ENCODE results near the gene RPL26. TPM values are rescaled to one million over a fixed set of nuclear protein-coding genes. Genes with fewer than 3 reads are reported as not detected.
"Not testable (repeated sequence)": the region's sequence is repeated elsewhere in the genome, so short reads cannot be mapped to it uniquely, and the experiment has no call there.

The RPL26 gene
- total RNA-seq, 2 experiments from 2014 or later = 1,912 to 1,913 TPM

DNA sequence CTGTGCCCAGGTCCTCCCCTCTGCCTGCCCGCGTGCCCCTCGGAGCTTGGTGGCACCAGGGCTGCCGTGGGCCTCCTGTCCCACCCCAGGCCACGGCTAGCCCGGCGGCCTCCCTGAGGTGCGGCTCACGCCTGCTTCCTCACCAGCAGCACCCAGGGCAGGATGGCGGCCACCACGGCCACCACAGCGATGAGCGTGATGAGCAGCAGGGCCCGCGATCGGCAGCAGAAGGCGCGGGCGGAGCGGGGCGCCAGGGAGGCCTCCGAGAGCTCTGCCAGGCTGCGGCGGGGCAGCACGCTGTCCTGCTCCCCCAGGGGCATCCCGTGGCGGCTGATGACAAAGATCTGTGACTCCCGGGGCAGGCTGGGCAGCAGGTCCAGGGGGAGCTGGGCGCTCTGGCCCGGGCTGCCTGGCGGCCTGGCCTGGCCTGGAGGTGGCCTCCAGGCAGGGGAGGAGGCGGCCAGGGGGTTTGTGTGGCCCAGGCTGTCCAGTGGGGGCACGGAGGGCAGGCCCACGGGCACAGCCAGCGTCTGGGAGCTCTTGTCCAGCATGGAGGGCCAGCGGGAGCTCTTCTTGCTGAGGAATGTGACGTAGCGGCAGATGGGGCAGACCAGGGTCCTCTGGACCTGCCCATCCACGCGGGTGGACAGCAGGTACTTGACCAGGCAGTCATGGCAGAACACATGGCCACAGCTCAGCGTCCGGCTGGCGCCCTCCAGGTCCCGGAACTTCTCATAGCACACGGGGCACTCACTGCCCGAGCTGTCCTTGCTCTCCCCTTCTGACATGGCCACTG, 9.9 kb upstream of the RPL26 start:
- ChIA-PET POLR2A (interaction anchor here (3.0 kb wide), 1 partner anchor 10 kb away, joined by 20 read pairs; the partner anchor contains the start of gene RPL26), CTCF (interaction anchor here (1.7 to 2.1 kb wide), 2 partner anchors 9 to 353 kb away, joined by 6 to 10 read pairs; no protein-coding TSS in a partner anchor)
- H3K4me3 Mint-ChIP-seq = no peak overlapping the region
- no peak for DNase-seq
- no peaks in the 10 kb centered on the region for H3K9me3 Mint-ChIP-seq
- H3K27ac Mint-ChIP-seq = no peak overlapping the region
- no peaks in the 10 kb centered on the region for H3K36me3 Mint-ChIP-seq (ENCODE audit: low read depth)
- H3K27me3 Mint-ChIP-seq = peaks cover 20% of the 10 kb centered on the region
- peaks cover 18% of the 10 kb centered on the region for H3K4me1 Mint-ChIP-seq

DNA sequence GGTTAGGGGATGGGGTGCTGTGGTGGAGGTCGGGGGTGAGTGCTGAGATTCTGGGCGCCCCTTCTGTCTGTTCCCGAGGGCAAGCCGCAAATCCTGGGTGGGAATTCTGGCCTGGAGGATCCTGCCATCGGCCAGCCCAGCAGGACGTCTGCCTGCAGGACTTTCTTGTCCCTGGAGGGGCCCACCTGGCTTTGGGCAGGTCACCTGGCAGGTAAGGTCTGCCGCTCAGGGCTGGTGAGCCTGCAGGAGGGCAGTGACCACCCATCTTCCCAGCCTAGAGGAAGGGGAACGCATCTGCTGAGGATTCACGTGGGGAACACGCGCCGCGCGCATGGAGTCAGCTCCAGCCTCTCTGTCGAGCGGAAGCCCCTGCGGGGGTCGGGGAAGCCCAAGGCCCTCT, 9.3 kb upstream of the RPL26 start:
- Mint-ChIP-seq H3K4me3 (no peak overlapping the region), H3K4me1 (peaks cover 18% of the 10 kb centered on the region), H3K36me3 (ENCODE audit: low read depth) (no peaks in the 10 kb centered on the region), H3K27me3 (peaks cover 16% of the 10 kb centered on the region), H3K27ac (no peak overlapping the region), H3K9me3 (no peaks in the 10 kb centered on the region)
- ChIA-PET CTCF (no interaction called here), POLR2A (interaction anchor here (1.0 kb wide), 1 partner anchor 9 kb away, joined by 4 read pairs; no protein-coding TSS in a partner anchor)
- DNase-seq = no peak

DNA sequence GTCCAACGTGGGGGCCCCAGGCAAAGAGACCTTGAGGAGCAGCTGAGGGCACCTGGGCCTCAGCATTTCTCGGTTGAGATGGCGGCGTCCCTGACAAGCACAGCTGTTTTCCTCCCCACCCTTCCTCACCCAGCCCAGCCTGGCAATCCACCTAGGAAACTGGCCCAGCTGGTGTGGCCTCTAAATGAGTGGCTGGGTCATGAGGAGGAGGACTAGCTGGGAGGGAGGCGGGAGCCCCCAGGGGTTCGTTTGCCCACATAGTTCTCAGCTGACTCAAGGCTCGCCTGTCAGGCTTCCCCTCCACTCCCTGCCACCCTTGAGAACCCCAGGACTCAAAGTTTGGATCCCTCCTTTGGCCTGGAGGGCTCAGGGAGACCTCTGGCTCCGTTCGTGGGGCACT, 8.7 kb upstream of the RPL26 start:
- no peak for DNase-seq
- no peak overlapping the region for H3K4me3 Mint-ChIP-seq
- H3K27ac Mint-ChIP-seq = no peak overlapping the region
- H3K4me1 Mint-ChIP-seq = peaks cover 20% of the 10 kb centered on the region
- ChIA-PET POLR2A (interaction anchor here (1.0 kb wide), 1 partner anchor 8 kb away, joined by 4 read pairs; no protein-coding TSS in a partner anchor), CTCF (interaction anchor here (1.3 kb wide), 1 partner anchor 18 kb away, joined by 4 read pairs; no protein-coding TSS in a partner anchor)
- peaks cover 15% of the 10 kb centered on the region for H3K27me3 Mint-ChIP-seq
- no peaks in the 10 kb centered on the region for H3K9me3 Mint-ChIP-seq
- H3K36me3 Mint-ChIP-seq (ENCODE audit: low read depth) = no peaks in the 10 kb centered on the region

DNA sequence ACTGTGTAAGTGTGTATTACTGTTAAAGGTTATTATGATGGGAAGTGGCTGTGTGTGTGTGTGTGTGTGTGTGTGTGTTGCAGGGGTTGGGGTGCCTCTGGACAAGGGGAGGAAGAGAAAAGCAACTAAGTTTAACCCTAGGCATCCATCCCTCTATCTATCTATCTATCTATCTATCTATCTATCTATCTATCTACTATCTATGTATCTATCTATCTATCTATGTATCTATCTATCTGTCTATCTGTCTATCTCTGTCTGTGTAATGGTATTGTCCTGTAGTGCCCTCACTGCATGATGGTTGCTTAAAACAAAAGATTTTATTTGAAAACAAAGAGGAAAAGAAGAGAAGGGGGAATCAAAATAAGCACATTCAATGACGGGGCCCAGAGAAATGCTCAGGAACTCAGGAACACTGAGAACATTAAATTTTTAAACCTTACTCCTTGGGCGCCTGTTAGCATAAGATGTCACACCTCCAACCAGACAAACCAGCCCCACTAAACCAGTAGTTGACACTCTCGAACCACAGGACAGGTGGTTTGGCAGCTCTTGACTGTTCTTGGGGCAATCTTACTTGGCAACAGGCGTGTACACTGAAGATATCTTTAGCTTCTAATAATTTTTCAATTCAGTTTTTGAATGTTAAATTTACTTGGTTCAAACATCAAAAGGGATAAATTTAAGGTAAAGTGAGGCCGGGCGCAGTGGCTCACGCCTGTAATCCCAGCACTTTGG, 5.1 kb upstream of the RPL26 start:
- H3K27ac Mint-ChIP-seq = no peak overlapping the region
- CTCF ChIA-PET = no interaction called here

DNA sequence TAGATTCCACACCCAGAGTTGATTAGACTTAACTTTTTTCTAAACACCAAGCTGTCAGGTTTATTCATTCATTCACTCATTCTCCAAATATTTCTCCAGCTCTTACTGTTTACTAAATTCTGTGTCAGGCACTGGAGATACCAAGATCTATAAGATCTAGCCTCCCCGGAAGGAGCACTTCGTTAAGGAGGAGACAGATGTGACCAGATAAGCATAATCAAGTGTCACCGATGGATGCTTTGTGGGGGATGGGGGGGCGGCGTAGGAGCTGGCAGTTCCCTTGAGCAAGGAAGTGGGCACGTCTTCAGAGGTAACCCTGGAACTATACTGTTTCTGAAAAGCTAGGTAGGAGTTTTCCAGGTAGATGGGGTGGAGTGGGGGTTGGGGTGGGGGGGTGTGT, 3.8 kb upstream of the RPL26 start:
- H3K36me3 Mint-ChIP-seq (ENCODE audit: low read depth) = peaks cover 13% of the 10 kb centered on the region
- no peaks in the 10 kb centered on the region for H3K27me3 Mint-ChIP-seq
- POLR2A ChIA-PET = no interaction called here
- H3K27ac Mint-ChIP-seq = no peak overlapping the region
- CTCF ChIA-PET = interaction anchor here (0.9 to 1.5 kb wide), 3 partner anchors 9 to 50 kb away, joined by 3 to 4 read pairs (median 3); no protein-coding TSS in a partner anchor
- H3K9me3 Mint-ChIP-seq = no peaks in the 10 kb centered on the region
- no peak for DNase-seq
- no peak overlapping the region for H3K4me3 Mint-ChIP-seq
- H3K4me1 Mint-ChIP-seq = peaks cover 34% of the 10 kb centered on the region

More for the DNA sequence above, 5.1 kb upstream of the RPL26 start:
- POLR2A ChIA-PET = no interaction called here
- Mint-ChIP-seq H3K4me3 (no peak overlapping the region), H3K9me3 (no peaks in the 10 kb centered on the region), H3K36me3 (ENCODE audit: low read depth) (peaks cover under 1% of the 10 kb centered on the region), H3K4me1 (peaks cover 25% of the 10 kb centered on the region), H3K27me3 (no peaks in the 10 kb centered on the region)
- DNase-seq = no peak

DNA sequence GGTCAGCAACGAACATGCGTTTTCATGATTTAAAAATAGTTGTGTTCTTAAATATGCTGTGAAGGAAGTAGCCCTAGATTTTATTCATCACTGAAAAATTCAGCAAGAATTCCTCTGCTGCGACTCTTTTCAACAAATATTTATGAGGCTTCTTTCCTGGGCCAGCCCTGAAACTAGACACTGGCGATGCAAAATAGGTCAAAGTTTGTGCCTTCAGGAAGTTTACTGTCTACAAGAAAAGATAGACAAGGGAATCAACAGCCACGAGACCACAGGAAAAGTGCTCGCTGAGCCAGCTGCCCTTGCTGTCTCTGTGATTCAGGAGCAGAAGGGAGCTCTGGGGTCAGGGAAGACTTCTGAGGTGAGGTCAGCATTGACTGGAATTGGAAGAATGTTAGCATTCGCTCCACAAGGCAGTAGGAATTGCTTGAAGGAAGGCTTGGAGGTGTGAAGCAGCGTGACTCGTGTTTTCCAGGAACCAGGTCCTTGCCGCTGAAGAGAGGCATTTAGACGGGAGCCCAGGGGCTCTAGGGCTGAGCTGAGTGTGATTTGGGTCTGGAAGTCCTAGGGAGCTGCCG, 1.9 kb upstream of the RPL26 start:
- POLR2A ChIA-PET = no interaction called here
- Mint-ChIP-seq H3K9me3 (no peaks in the 10 kb centered on the region), H3K4me3 (peak overlapping the region; percentile 87), H3K4me1 (peaks cover 52% of the 10 kb centered on the region), H3K36me3 (ENCODE audit: low read depth) (peaks cover 31% of the 10 kb centered on the region), H3K27ac (peak overlapping the region; percentile 71), H3K27me3 (no peaks in the 10 kb centered on the region)
- CTCF ChIA-PET = no interaction called here
- DNase-seq = no peak

DNA sequence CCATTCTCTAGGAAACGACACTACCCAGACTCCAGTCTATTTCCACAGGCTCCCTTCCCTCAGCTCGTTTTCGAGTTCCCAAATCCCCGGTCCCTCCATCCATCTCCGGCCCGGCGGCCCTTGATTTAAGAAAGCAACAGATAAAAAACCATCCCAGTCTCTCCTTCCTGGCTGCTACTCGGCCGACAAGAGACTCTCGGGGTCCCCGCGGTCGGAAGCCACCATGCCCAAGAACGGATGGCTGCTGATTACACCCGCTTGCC, 182 bp downstream of the RPL26 start:
- H3K36me3 Mint-ChIP-seq (ENCODE audit: low read depth) = peaks cover 51% of the 10 kb centered on the region
- no peaks in the 10 kb centered on the region for H3K9me3 Mint-ChIP-seq
- ChIA-PET CTCF (interaction anchor here (1.1 to 4.2 kb wide), 5 partner anchors 25 to 364 kb away, joined by 3 to 34 read pairs (median 3); no protein-coding TSS in a partner anchor), POLR2A (interaction anchor here (0.9 to 2.9 kb wide), 7 partner anchors 11 to 363 kb away, joined by 3 to 20 read pairs (median 4); partner anchors contain the start of gene CTC1)
- H3K4me1 Mint-ChIP-seq = peaks cover 69% of the 10 kb centered on the region
- H3K27ac Mint-ChIP-seq = peak overlapping the region; percentile 75
- no peaks in the 10 kb centered on the region for H3K27me3 Mint-ChIP-seq
- peak overlapping the region; percentile 87 for H3K4me3 Mint-ChIP-seq
- DNase-seq = no peak

DNA sequence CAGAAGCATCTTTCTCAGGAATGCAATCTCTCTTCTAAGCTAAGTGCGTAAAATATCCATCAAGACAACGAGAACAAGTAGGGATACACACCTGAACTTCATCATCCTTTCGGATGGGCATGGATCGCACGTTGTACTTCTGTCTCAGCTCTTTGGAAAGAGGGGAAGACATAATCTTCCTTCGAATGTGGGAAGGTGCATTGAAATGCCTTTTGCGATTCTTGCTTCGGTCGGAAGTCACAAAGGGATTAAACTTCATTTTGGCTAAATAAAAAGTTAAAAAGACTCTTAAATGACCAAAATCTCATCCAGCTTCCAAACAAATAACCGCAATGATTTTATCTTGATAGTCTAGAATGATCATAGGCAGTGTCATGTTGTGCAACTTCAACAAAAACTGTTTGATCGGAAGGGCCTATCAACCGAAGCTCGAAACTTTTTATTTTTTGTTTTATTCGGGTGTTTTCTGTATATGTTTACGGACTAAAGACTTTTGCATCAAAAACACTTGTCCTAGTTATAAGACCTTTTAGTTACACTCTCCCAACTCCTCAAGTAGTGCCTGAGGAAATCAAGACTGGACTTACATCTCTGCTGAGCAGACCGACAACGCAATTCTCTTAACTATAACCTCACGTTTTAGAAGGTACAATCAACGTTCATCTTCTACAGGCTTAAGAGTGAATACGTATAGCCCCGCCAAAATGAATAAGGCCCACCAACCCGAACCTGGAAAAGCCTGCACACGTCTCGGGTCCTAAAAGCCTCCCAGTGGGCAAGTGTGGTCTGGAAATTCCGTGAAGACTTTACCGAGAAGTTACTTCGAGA, 727 bp downstream of the RPL26 start:
- peak overlapping the region; percentile 75 for H3K27ac Mint-ChIP-seq
- H3K9me3 Mint-ChIP-seq = no peaks in the 10 kb centered on the region
- H3K4me3 Mint-ChIP-seq = peak overlapping the region; percentile 87
- H3K4me1 Mint-ChIP-seq = peaks cover 74% of the 10 kb centered on the region
- no peaks in the 10 kb centered on the region for H3K27me3 Mint-ChIP-seq
- no peak for DNase-seq
- ChIA-PET POLR2A (interaction anchor here (0.7 to 2.9 kb wide), 12 partner anchors 12 to 363 kb away, joined by 3 to 20 read pairs (median 4); partner anchors contain the start of gene CTC1), CTCF (interaction anchor here (1.1 to 4.2 kb wide), 6 partner anchors 25 to 364 kb away, joined by 3 to 34 read pairs (median 3); no protein-coding TSS in a partner anchor)
- H3K36me3 Mint-ChIP-seq (ENCODE audit: low read depth) = peaks cover 56% of the 10 kb centered on the region

DNA sequence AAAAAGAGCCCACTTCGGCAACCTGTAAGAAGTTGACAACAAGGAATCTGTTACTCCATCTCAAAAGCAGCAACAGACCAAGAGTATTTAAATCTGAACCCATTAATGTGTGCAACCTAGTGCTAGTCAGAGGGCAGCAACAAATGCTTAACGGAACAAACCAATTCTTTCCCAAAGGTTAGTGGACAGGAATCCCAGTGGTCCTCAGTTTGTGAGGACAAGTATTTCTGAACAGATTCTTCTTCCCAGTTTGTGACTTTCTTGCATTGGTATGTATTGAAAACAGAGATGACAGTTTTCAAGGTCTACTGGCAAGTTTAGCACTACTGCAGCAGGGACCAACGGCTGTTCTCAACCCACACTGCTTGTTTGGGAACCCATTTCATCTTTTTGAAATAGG, 2.9 kb downstream of the RPL26 start:
- no peak overlapping the region for H3K27ac Mint-ChIP-seq
- peaks cover 82% of the 10 kb centered on the region for H3K4me1 Mint-ChIP-seq
- no peaks in the 10 kb centered on the region for H3K27me3 Mint-ChIP-seq
- DNase-seq = no peak
- CTCF ChIA-PET = interaction anchor here (0.6 to 0.7 kb wide), 2 partner anchors 57 to 156 kb away, joined by 4 to 5 read pairs; no protein-coding TSS in a partner anchor
- POLR2A ChIA-PET = interaction anchor here (0.9 to 1.8 kb wide), 3 partner anchors 41 to 57 kb away, joined by 3 to 5 read pairs (median 3); partner anchors contain the start of genes NDEL1 and ODF4
- H3K36me3 Mint-ChIP-seq (ENCODE audit: low read depth) = peaks cover 72% of the 10 kb centered on the region
- peak overlapping the region; percentile 87 for H3K4me3 Mint-ChIP-seq
- H3K9me3 Mint-ChIP-seq = no peaks in the 10 kb centered on the region

DNA sequence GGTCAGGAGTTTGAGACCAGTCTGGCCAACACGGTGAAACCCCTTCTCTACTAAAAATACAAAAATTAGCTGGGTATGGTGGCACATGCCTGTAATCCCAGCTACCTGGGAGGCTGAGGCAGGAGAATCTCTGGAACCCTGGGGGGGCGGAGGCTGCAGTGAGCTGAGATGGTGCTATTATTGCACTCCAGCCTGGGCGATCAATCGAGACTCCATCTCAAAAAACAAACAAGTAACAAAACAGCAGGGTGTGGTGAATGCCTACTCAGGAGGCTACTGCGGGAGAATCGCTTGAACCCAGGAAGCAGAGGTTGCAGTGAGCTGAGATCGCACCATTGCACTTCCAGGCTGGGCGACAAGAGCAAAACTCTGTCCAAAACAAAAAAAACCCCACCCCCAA, 4.9 kb downstream of the RPL26 start:
- peaks cover 72% of the 10 kb centered on the region for H3K36me3 Mint-ChIP-seq (ENCODE audit: low read depth)
- not testable (repeated sequence) for H3K4me3 Mint-ChIP-seq, DNase-seq, H3K27me3 Mint-ChIP-seq, H3K9me3 Mint-ChIP-seq
- peaks cover 71% of the 10 kb centered on the region for H3K4me1 Mint-ChIP-seq
- ChIA-PET CTCF (interaction anchor here (1.2 kb wide), 1 partner anchor 132 kb away, joined by 4 read pairs; no protein-coding TSS in a partner anchor), POLR2A (interaction anchor here (1.0 to 3.1 kb wide), 3 partner anchors 9 to 131 kb away, joined by 3 to 18 read pairs (median 6); partner anchors contain the start of genes CTC1 and NDEL1)
- H3K27ac Mint-ChIP-seq = peak overlapping the region; percentile 56

DNA sequence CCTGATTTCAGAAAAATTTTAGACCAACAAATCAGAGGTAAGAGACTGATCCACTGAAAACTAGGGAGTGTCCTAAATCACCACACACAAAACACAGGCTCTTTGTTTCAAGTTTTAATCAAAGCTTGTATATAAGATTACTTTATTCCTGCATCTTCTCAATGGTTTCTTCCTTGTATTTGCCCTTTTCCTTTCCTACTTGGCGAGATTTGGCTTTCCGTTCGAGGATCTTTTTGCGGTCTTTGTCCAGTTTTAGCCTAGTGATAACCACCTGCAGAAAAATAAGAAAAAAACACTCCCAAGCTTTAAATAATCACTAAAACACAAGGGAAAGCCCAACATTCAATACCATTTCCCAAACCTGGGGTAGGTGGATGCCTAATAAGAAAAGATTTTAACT, 5.6 kb downstream of the RPL26 start:
- H3K4me1 Mint-ChIP-seq = peaks cover 65% of the 10 kb centered on the region
- H3K27me3 Mint-ChIP-seq = no peaks in the 10 kb centered on the region
- CTCF ChIA-PET = interaction anchor here (0.9 to 2.8 kb wide), 15 partner anchors 9 to 577 kb away, joined by 3 to 11 read pairs (median 4); partner anchors contain the start of genes ALOXE3, BORCS6 and SLC25A35
- peaks cover 65% of the 10 kb centered on the region for H3K36me3 Mint-ChIP-seq (ENCODE audit: low read depth)
- DNase-seq = no peak
- H3K27ac Mint-ChIP-seq = peak overlapping the region; percentile 80
- no peaks in the 10 kb centered on the region for H3K9me3 Mint-ChIP-seq
- POLR2A ChIA-PET = interaction anchor here (1.0 to 3.1 kb wide), 9 partner anchors 8 to 204 kb away, joined by 3 to 18 read pairs (median 6); partner anchors contain the start of genes BORCS6, CTC1, NDEL1 and SLC25A35
- H3K4me3 Mint-ChIP-seq = no peak overlapping the region

Measured in activated CD4-positive, alpha-beta memory T cell treated with anti-CD3 and anti-CD28 coated beads, Interleukin-2, amount 10 ng/mL, durations not matched to agents 7 days and 5 days (primary cell).